D721Med (cell line): ENCODE measurements around the gene PAX7.
"Not testable (repeated sequence)": the region's sequence is repeated elsewhere in the genome, so short reads cannot be mapped to it uniquely, and the experiment has no call there.

Experiments
- DNase-seq: peaks from one replicate; pipeline ENCODE4 v3.0.0; 2011; ENCODE audit warnings: low spot score; ENCODE audit not compliant: insufficient read length
- FAIRE-seq: peaks from 2 replicates; lab custom pipeline; 2011; peaks lifted over from hg19 to GRCh38; lab: Jason Lieb, UNC
- CTCF ChIP-seq: IDR thresholded peaks from 2 replicates; pipeline ENCODE4 v1.5.1; 2012; ENCODE audit warnings: mild to moderate bottlenecking, control low read depth; ENCODE audit not compliant: insufficient read depth; ENCODE audit errors: missing control alignments

PAX7 gene

GRCh38 chr1:18743233-18743632, 112.6 kb downstream of the PAX7 start:
- DNase-seq (no peak), FAIRE-seq (no peak)
- no peak for TF ChIP-seq CTCF

- FAIRE-seq, DNase-seq: not testable (repeated sequence)
These were observed 113.7 kb downstream of the PAX7 start for GRCh38 chr1:18744381-18744780.

- FAIRE-seq (no peak), DNase-seq (no peak)
- TF ChIP-seq CTCF, result no peak
These were observed 116.3 kb downstream of the PAX7 start for GRCh38 chr1:18746981-18747380.

- no peak for TF ChIP-seq CTCF
- DNase-seq, result no peak
- FAIRE-seq, result no peak
These were observed 117.0 kb downstream of the PAX7 start for GRCh38 chr1:18747671-18748070.

- DNase-seq (no peak), FAIRE-seq (no peak)
- no peak for TF ChIP-seq CTCF
These were observed 117.8 kb downstream of the PAX7 start for GRCh38 chr1:18748435-18748834.

- no peak for FAIRE-seq
- DNase-seq, result no peak
These were observed 118.9 kb downstream of the PAX7 start for GRCh38 chr1:18749569-18749968.

GRCh38 chr1:18750600-18750999, 120.0 kb downstream of the PAX7 start:
- no peak for FAIRE-seq
- TF ChIP-seq CTCF, result no peak
- no peak for DNase-seq

More at GRCh38 chr1:18749569-18749968, 118.9 kb downstream of the PAX7 start:
- no peak for TF ChIP-seq CTCF

GRCh38 chr1:18751425-18751824, 120.8 kb downstream of the PAX7 start:
- TF ChIP-seq CTCF, result no peak
- DNase-seq, result no peak
- FAIRE-seq, result no peak
